Lower leg skin (tissue), 4 donors: ENCODE data around the gene LARP7. TPM values are rescaled to one million over a fixed set of nuclear protein-coding genes. Genes with fewer than 3 reads are reported as not detected.
A peak's percentile ranks its signal among the peaks of the same experiment; 100 is the strongest.
"Not testable (repeated sequence)": the region's sequence is repeated elsewhere in the genome, so short reads cannot be mapped to it uniquely, and the experiment has no call there.

Source experiments
- DNase-seq, 2 donors: peaks; one replicate each; pipeline ENCODE4 v3.0.0-alpha.2; 2019; ENCODE audit warnings: low spot score in 2 of 2
- H3K4me3 ChIP-seq: fragments of 200-600 bp; sonication (generic); 2 replicates; pipeline ENCODE4 v1.5.1; 2017; ENCODE audit warnings: mild to moderate bottlenecking, low read depth; ENCODE audit not compliant: poor library complexity, severe bottlenecking
- POLR2A ChIP-seq, 2 donors: fragments of 450-650 bp; IDR thresholded peaks; one replicate each; pipeline ENCODE4 v1.6.1; 2016 to 2017; ENCODE audit warnings: antibody characterized with exemption in 2 of 2, mild to moderate bottlenecking in 1 of 2, moderate library complexity in 1 of 2
- WGBS, 2 donors: methylation state at CpG; one replicate each; pipeline ENCODE4 v1.1.5; 2018; 5-methylcytosine and 5-hydroxymethylcytosine counted together
- intact Hi-C: fragments of 100-400 bp; cut with DNase I; formaldehyde crosslinking; loops from one replicate; pipeline ENCODE4 v1.15.0; 2023; ENCODE audit warnings: low total_unique reads
- total RNA-seq, 4 donors: library from RNA; depleted of rRNA; stranded (reverse); fragments of >200 nt; gene quantifications; one replicate each; pipeline ENCODE4 v1.1.0, GENCODE V29; 2016
- TF ChIP-seq, protein P1 (sequence below), 3 donors: fragments of 450-650 bp; IDR thresholded peaks; one replicate each; pipeline ENCODE4 v1.5.1; 2016; ENCODE audit warnings: antibody characterized with exemption in 3 of 3, mild to moderate bottlenecking in 3 of 3, moderate library complexity in 2 of 3

Gene LARP7
- total RNA-seq, 4 donors from 2014 or later, result 19.1 to 37.7 (median 28.2) TPM

DNA sequence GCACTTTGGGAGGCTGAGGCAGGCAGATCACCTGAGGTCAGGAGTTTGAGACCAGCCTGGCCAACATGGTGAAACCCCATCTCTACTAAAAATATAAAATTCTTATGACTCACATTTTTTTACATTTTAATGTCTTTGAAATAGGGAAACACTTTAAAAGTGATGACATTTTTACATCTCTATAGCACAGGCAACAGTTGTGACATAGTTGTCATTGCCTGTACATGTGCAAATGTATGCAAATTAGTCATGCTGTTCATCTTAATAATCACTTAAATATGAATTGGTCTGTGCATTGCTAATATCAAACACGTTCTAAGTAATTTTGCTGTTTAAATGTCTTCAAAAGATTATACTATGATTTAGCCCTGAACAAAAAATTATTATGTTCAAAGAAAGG is 42.0 kb upstream of the LARP7 start:
- intact Hi-C loops, result no loop called here
- no peak for DNase-seq
- no peak overlapping the region for H3K4me3 ChIP-seq
- no peak for TF ChIP-seq POLR2A (IDR thresholded peaks at IDR 0.05)
- TF ChIP-seq, protein P1, sequence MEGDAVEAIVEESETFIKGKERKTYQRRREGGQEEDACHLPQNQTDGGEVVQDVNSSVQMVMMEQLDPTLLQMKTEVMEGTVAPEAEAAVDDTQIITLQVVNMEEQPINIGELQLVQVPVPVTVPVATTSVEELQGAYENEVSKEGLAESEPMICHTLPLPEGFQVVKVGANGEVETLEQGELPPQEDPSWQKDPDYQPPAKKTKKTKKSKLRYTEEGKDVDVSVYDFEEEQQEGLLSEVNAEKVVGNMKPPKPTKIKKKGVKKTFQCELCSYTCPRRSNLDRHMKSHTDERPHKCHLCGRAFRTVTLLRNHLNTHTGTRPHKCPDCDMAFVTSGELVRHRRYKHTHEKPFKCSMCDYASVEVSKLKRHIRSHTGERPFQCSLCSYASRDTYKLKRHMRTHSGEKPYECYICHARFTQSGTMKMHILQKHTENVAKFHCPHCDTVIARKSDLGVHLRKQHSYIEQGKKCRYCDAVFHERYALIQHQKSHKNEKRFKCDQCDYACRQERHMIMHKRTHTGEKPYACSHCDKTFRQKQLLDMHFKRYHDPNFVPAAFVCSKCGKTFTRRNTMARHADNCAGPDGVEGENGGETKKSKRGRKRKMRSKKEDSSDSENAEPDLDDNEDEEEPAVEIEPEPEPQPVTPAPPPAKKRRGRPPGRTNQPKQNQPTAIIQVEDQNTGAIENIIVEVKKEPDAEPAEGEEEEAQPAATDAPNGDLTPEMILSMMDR (IDR thresholded peaks at IDR 0.05), result no peak
- WGBS, 2 donors, result 90 to 92% methylated on average over 1 of the region's 1 CpG

- intact Hi-C loops, result no loop called here
- no peak overlapping the region for H3K4me3 ChIP-seq
- TF ChIP-seq, protein P1 (IDR thresholded peaks at IDR 0.05), result no peak
- no peak for TF ChIP-seq POLR2A (IDR thresholded peaks at IDR 0.05)
- peak in 1 of 2 donors; percentile 25 for DNase-seq
These were observed 32.4 kb upstream of the LARP7 start for GRCh38 chr4:112604589-112604988.

DNA sequence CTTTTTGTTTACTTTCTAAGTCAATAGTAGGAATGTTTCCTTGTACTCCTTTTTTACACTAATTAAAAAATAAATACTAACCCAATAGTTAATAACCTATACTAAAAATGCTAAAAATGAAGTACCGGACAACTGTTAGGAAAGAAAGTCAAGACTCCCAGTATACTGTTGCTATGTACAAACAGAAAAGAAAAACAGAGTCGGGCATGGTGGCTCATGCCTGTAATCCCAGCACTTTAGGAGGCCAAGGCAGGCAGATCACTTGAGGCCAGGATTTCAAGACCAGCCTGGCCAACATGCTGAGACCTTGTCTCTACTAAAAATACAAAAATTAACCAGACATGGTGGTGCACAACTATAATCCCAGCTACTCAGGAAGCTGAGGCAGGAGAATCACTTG is 24.1 kb upstream of the LARP7 start:
- WGBS, 2 donors, result 77 to 89% methylated on average over 2 of the region's 2 CpGs
- DNase-seq, intact Hi-C loops, H3K4me3 ChIP-seq: not testable (repeated sequence)

- DNase-seq, result no peak
- WGBS, 2 donors, result 92 to 99% methylated on average over 2 of the region's 2 CpGs
- no peak overlapping the region for H3K4me3 ChIP-seq
- TF ChIP-seq POLR2A (IDR thresholded peaks at IDR 0.05), result no peak
- TF ChIP-seq, protein P1 (IDR thresholded peaks at IDR 0.05), result no peak
- intact Hi-C loops, result no loop called here
These were observed 20.0 kb upstream of the LARP7 start for GRCh38 chr4:112616984-112617383.

GRCh38 chr4:112626228-112626627 is 10.7 kb upstream of the LARP7 start:
- TF ChIP-seq, protein P1 (IDR thresholded peaks at IDR 0.05), result no peak
- no peak for TF ChIP-seq POLR2A (IDR thresholded peaks at IDR 0.05)
- WGBS, 2 donors, result 80% methylated on average over 4 of the region's 4 CpGs
- no peak overlapping the region for H3K4me3 ChIP-seq

DNA sequence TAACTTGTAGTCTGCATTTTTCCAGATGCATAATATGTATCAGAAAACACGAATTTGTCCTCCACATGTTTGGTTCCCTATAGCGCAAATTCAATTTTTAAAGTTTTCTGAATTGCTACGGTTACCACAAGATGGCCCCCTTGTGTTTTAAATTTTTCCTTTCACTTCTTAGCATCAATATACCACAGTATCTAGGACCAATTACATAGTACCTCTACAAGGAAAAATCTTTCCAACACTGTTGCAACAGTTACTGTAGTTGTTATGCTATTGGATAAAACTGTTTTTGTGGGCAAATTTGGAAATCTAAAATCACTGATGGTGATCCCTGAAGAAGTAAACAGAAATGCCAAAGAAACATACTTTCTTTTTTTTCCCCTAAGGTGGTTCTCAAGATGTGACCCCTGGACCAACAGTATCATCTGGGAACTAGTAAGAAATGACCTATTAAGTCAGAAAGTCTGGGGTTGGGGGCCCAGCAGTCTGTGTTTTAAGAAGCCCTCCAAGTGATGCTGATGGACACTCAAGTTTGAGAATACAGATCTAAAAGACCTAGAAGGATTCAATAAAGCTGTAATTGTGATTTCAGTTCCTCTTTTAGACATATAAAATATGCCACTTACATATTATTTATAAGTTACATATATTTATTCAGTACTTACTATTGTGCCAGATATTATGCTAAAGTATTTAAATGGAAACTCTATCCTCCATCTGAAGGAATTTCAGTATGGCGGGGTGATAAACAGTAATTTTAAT is 3.3 kb upstream of the LARP7 start:
- WGBS, 2 donors, result 36 to 37% methylated on average over 4 of the region's 4 CpGs
- DNase-seq, result no peak
- TF ChIP-seq POLR2A (IDR thresholded peaks at IDR 0.05), result no peak
- TF ChIP-seq, protein P1 (IDR thresholded peaks at IDR 0.05), result no peak
- intact Hi-C loops, result no loop called here
- no peak overlapping the region for H3K4me3 ChIP-seq

More at GRCh38 chr4:112626228-112626627, 10.7 kb upstream of the LARP7 start:
- no peak for DNase-seq
- intact Hi-C loops, result no loop called here
